HG02885 (cell line): ENCODE results near the gene ZCCHC24.
"Not testable (repeated sequence)": the region's sequence is repeated elsewhere in the genome, so short reads cannot be mapped to it uniquely, and the experiment has no call there.

Source experiments
- ATAC-seq: cut with Tn5 transposase; IDR thresholded peaks from one replicate; pipeline ENCODE4 v1.9.1; 2021; ENCODE audit warnings: mild to moderate bottlenecking; ENCODE audit not compliant: unreplicated experiment, poor library complexity

ZCCHC24 gene

DNA sequence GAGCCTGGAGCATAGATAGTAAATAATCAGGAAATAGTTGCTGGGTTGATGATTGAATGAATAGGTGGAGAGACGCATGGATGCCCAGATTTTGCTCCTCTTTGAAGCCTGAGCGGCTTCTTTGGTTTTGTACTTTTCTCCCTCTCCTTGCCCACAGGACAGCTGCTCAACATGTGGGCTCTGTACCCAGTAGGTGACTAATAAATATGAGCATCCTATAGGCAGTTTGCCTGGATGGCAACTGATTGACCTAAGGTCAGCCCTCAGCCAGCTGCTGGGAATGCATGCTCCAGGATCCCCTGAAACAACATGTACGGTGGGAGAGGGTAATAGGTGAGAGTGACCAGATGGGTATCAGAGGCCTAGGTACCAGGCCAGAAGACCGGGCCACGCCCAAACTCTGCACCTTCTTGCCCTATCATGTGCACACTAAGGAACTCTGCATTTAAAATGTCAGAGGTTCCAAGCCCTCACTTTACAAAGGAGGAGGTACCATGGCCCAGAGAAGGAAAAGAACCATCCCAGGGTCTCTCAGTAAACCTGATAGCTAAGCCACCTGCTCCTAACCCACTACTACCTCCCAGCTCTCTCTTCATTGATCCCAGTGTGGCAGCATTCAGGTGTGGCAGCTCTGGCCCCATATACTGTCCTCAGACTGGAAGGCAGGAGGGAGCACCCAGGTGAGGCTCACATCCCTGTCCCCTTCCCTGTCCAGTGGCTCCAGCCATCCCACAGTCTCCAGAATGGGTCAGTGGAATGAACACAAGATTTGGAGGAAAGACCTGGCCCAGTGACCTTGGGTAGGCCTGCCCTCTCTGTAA, 2.7 kb upstream of the ZCCHC24 start:
- no peak for ATAC-seq

DNA sequence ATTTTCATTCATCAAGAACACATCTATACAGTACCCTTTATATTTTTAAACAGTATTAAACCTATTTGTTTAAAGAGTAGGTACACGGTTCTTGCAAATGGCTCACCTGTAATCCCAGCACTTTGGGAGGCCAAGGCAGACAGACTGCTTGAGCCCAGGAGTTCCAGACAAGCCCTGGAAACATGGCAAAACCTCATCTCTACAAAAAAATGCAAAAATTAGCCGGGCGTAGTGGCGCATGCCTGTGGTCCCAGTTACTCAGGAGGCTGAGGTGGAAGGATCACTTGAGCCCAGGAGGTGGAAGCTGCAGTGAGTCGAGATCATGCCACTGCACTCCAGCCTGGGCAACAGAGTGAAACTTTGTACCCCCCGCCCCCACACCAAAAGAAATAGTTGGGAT, 1.8 kb upstream of the ZCCHC24 start:
- not testable (repeated sequence) for ATAC-seq

DNA sequence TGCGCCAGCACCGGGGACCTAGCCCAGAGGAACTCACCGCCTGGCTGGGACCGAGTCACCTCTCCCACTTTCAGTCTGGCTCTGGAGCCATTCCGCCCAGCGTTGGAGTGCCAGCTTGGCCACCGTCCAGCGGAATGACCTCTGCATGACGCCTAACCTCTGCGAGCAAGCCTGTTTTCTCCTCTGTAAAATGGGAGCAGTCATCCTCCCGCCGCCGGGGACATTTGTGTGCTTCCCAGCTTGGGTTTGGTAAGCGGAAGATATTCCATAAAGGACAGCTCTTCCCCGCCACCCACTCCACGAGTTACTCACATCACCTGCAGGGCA, 1.3 kb upstream of the ZCCHC24 start:
- ATAC-seq: no peak

DNA sequence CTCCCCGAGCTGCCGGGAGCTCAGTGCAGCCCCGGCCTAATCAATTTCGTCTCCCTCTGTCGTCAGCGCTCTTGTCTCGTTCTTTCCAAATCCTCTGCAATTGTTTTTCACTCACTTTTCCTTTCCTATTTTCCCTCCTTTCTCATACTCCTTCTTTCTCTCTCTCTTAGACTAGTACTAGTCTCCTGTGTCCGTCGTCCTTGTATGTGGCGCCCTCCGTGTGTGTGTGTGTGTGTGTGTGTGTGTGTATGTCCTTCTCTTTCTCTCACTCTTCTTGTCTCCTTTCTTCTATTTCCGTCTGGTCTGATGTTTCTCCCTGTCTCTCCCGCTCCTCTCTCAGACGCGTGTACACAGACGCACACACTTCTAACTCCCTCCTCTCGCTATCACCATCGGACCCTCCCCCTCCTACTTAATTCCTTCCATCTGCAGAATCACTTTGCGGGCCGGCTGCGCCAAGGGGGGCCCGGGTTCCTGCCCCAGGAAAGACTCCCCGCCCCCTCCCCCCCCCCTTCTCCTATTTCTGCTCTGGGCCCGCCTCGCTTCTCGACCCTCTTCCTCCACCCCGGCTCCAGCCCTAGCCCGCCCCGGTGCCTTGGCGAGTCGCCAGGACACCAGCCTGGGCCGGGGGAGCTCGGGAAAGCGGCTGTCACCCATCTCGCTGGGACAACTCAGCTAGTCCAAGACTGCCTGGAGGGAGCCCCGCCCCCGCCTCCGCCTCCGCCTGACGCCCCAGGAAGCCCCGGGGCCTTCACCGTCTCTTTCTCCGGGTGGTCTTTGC, 743 bp upstream of the ZCCHC24 start:
- peak; percentile 4 for ATAC-seq

DNA sequence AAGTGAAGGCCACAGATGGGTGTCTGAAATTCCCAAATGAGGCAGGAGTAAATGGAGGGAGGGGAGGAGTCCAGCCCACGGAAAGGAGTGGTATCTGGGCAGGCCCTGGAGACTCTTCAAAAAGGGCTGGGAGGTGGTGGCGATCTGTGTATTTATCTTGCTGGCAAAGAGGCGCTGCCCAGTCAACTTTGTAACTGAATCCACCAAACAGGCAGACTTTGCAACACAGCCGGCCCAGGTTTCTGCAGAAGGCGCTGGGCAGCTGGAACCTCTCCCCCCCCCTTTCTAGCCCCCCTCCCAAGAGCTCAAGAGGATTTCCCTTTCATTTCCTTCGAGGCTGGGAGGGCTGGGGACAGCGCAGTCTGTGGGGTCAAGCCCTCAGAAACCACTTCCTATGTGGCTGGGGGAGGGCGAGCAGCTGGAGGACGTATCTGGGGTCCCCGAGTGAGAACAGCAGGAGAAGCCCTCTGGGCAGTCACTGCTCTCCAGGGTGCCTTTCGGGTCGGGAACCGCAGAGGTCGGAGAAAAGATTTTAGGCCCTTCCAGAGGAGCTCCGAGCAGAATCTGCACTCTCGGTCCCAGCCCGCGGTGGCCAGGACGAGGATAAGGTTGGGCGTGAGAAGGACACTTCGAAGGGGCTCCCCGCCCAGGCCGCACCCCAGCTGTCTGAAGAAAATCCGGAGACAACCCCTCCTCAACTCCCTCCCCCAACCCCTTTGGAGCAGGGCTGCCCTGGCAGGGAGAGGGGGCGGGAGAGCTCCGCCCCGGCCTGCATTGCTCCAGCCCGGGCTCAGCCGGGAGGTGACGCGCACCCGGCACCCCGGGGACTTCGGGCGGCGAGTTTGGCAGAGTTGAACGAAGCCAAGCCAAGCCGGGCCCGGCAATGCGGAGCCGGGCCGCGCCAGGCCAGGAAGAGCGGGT, 965 bp downstream of the ZCCHC24 start:
- ATAC-seq: peak; percentile 20

DNA sequence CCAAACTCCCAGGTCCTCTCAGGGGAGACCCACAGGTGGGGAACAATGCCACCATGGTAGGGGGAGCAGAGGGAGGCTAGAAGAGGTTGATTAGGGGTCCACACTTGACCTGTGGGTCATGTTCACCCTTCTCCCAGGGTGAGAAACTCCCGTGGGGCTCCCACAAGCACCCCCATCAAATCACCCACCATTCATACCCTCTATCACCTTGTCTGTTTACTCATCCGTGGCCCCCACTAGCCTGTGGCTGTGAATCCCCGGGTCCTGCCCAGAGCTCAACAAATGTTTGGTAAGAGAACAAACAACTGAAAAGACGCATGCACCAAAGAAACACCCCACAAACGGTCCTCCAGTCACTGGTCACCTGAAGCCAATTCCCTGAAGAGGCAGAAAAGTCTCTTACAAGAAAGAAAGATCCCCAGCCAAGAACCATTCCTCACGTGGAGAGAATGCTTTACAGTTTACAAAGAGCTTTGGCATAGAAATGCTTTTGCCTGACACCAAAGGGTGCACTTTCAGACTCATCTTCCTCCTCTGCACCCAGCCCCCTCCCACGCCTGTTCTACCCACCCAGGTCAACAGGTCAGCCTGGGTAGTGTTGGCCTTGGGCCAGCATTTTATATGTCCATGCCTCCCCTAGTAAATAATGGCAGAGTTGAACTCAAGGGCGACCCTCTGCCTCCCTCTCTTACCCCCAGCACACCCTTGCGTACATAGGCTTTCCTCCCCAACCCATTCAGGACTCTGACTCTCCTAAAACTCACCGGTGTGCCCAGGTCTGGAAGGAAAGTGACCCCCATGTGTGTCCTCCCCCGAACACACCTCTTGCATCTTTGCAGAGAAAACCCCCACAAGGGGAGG, 1.9 kb downstream of the ZCCHC24 start:
- ATAC-seq: no peak

DNA sequence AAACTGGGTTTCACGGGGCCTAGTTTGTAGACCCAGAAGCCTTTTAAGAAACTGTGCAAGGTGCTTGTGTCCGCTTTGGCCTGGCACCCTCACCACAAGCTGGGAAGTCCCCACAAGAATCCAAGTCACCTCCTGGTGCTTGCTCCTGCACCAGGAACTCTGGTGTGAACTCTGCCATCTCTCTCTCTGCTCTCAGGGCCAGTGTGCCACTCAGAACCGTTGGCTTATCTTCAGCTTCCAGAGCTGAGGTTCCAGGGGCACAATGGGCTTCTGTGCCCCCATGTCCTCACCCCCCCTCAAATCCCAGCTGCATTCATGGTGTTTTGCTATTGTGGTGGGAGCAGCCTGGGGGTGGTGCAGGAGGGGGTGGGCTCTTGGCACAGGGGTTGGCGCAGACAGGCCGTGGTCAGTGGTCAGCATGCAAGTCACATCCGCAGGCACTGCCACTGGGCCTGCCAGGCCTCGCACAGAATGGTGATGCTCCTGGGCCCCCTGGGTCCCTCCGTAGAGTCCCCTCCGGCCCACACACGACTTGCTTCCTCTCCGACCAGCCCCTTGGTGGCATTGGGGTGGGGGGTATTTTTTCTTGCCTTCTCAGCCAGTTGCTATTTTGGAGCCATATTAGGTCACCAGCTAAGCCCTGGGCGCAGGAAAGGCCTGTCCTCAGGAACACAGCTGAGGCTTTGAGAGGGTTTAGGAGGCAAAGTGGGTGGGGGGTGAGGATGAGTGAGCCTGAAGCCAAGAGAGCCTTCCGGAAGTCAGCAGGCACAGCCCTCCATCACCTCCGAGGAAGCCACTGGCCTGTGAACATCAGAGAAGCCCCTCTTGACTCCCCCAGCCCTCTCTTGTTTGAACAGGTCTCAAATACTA, 3.0 kb downstream of the ZCCHC24 start:
- ATAC-seq: no peak

DNA sequence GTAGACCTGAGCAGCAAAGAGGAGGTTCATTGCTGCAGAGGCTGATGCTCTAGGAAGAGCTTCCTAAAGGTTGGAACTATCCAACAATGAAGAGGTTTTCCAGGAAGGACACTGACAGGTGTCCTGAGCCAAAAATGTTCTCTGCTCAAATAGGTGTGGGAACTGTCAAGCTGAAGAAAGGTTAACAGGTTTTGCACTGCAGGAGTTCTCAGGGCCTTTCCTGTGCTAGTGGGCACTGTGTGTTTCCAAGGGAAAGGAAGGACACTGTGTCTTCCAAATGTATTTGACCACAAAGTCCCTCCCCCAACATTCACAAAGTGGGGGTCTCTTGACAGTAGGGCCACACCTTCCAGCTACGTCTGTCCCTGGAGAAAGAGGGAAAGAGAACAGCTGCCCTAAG, 4.0 kb downstream of the ZCCHC24 start:
- no peak for ATAC-seq

DNA sequence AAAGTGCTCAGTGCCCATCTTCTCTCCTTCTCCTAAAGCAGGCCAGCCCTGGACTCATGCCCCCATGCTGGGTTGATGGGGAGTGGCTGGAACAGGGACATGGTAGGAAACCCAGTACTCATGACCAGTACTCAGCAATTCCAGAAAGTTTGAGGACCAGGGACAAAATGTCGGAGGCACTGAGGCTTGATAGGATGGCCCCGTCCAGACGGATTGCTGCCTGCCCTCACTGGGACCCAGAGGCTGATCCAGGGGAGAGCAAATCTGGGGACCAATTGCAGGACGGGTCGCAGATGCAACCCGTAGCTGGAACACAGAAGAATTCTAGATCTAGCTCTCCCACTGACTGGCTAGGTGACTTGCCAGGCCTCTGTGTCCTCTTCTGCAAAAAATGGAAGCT, 5.1 kb downstream of the ZCCHC24 start:
- ATAC-seq: no peak

DNA sequence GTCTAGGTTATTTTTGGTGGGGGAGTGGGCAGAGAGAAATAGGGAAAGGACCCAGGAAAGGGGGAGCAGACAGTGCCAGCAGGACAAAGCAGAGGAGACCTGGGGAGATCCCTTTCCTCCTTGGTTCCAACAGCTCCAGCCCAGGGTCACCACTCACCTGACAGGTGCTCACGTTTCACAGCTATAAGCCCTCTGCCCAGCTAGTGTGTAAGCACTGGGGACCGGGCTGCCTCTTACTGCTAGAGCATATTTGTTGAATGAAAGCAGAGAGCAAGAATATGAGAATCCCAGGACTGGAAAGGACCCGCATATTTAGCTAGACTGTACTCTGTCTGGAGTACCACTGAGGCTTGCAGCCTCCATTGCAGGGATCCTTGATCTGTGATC, 6.7 kb downstream of the ZCCHC24 start:
- ATAC-seq: no peak

DNA sequence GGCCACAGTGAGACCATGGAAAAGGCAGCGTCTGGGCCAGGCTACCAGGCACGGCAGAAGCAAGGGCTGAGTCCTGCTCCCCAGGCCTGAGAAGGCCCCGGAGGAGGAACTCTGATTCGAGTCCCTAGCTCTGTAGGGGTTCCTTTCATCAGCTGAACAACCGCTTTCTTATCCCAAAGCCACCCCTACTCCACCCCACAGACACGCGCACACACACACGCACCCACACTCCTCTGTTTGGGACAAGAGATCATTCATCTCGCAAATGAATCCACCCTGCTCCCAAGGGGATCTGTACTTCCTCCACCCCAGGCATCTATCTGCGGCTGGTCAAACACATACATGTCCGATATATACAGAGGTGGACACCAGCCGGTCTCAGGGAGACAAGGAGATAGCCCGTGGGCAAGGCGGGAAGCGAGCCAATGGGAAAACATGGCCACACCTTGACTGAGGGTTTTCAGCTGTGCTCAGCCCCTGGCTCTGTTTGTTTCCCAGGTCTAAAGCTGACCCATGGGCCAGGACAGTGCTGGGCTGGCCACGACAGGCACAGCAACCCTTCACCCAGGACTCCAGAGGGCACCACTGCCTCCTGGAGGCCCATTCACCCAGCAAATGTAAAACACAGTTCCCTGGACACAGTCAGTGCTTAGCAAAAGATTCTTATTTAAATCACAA, 7.3 kb downstream of the ZCCHC24 start:
- no peak for ATAC-seq

DNA sequence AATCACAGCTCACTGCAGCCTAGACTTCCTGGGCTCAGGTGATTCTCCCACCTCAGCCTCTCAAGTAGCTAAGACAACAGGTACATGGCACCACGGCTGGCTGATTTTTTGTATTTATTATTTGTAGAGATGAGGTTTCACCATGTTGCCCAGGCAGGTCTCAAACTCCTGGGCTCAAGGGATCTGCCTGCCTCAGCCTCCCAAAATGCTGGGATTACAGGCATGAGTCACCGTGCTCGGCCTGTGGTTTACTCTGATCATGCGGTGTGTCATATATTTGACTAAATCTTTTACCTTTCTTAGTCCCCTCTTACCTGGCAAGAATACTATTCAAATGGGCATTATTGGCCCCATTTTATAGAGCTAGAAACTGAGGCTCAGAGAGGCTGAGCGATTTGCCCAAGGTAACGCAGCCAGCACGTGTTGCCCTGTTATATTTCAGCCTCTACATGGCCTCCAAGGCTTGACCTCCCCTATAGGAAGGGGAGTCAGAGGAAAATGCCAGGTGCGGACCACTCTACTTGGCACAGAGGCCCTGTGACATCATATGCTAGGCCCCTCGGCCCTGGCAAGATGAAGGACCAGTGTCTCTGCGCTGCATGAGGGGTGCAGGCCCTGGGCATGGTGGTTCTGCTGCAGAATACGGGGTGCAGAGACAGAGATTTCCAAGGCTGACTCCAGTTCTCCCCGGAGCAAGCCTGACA, 8.2 kb downstream of the ZCCHC24 start:
- no peak for ATAC-seq

DNA sequence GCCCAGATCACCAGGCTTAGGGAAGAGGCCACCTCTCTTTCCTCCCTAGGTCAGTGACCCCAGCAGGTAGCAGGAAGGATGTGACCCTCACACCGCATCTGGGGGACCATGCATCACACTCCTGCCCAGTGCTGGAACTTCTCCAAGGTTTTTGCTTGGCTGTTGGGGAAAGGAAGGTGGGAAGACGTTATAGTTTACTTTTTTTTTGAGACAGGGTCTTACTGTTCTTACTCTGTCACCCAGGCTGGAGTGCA, 8.6 kb downstream of the ZCCHC24 start:
- ATAC-seq: no peak

DNA sequence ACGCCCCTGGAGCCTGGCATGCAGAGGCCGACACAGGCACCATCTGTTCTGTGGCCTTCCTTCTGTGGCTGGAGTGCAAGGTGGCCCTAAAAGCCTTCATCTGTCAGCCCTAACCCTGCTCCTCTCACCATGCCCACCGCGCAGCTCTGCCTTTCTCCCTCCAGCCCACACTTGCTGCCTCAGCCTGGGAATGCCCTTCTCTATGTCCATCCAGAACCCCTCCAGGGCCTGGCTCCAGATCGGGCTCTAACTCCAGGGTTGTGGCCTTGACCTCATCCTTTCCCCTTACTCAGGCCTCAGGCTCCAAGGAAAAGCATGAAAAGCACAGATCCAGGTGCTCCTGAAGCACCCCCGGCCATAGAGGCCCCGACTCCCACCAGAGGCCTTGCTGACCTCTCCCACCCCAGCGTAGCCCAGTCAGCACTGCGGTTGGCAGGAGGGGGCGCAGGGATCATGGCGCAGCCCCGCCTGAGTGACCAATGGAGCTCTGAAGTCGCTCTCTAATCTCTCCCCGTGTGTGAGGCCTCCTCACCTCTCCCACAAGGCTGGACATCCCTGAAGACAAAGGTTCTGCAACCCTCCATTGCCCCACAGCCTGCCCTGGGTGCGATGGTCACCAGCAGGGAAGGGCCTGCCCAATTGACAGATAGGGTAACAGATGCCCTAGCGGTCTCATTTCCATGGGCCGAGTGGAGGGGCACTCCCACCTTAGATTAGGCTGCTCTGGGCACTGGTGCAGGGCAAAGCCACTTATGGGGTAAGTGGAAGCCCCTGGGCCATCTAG, 9.2 kb downstream of the ZCCHC24 start:
- no peak for ATAC-seq

DNA sequence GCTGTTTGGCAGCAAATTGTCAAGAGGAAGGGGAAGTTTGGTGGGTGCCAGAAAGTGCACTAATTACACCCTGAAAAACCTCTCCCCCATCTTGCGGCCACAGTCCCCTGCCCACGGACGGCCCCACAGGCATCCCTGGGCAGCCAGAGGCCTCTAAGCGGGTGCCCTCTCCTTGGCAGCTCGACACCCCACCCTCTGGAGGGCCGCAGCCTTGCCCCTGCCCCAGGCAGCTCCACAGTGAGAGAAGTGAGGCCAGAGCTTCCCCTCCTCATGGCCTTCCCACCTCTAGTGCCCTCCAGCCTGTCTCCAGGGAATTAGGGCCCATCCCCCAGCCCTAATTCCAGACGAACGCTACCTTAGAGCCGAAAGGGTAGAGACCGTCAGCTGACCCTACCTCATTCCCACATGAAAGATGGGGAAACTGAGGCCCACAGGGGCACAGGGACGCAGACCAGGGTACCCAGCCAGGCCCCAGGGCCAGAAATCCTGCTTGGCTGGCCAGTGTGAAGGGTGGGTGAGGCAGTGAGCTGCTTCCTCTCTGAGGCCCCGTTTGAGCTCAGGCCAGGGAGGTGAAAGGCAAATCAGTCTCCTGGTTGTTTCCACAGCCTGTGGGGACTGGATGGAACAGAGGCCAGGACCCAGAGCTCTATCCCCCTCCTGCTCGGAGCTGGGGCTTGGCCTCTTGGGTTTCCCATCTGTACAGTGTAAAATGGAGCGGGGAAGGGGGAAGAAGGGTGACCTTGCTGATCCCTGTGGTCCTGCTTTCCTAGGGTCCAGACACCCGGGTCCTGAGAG, 10.0 kb downstream of the ZCCHC24 start:
- ATAC-seq: no peak

DNA sequence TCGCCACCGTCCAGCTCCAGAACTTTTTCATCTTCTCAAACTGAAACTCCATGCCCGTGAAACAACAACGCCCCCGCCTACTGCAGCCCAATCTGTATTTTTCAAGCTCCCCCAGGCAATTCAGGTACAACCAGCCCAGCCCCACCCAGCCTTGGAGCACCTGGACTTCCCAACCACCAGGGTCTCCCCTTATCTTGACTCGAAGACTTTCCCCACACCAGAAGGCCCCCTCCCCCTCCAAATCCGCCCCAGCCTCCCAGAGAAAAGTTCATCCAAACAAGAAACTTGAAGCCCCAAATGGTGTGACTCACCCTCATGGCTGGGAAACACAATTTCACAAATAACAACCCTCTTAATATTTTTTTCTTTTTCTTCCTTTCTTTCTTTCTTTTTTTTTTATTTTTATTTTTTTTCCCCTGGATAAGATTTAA, 10.6 kb downstream of the ZCCHC24 start:
- ATAC-seq: no peak
